GM12892 (cell line): ENCODE results near the gene PFN1. TPM values are rescaled to one million over a fixed set of nuclear protein-coding genes. Genes with fewer than 3 reads are reported as not detected.

Experiments
- DNase-seq: peaks from one replicate; pipeline ENCODE4 v3.0.0; 2011; ENCODE audit not compliant: insufficient read length
- FAIRE-seq: peaks from 2 replicates; lab custom pipeline; 2011; peaks lifted over from hg19 to GRCh38; lab: Jason Lieb, UNC
- POLR2A ChIP-seq: IDR thresholded peaks from 2 replicates; pipeline ENCODE4 v1.6.1; 2011; ENCODE audit warnings: low read depth, low read length, control low read depth
- POLR2AphosphoS5 ChIP-seq: IDR thresholded peaks from 2 replicates; pipeline ENCODE4 v1.6.1; 2011; ENCODE audit warnings: low read depth, low read length, control low read depth
- TAF1 ChIP-seq: IDR thresholded peaks from 2 replicates; pipeline ENCODE4 v1.6.1; 2011; ENCODE audit warnings: low read depth, mild to moderate bottlenecking, control low read depth, low read length, borderline replicate concordance
- polyA plus RNA-seq: library from polyadenylated mRNA; unstranded; fragments of >200 nt; gene quantifications from one replicate; pipeline ENCODE4 v1.2.1, GENCODE V29; 2012; ENCODE audit warnings: missing spikeins, inconsistent platforms; ENCODE audit not compliant: missing spikeins

Gene PFN1
- 1,802 TPM for polyA plus RNA-seq

DNA sequence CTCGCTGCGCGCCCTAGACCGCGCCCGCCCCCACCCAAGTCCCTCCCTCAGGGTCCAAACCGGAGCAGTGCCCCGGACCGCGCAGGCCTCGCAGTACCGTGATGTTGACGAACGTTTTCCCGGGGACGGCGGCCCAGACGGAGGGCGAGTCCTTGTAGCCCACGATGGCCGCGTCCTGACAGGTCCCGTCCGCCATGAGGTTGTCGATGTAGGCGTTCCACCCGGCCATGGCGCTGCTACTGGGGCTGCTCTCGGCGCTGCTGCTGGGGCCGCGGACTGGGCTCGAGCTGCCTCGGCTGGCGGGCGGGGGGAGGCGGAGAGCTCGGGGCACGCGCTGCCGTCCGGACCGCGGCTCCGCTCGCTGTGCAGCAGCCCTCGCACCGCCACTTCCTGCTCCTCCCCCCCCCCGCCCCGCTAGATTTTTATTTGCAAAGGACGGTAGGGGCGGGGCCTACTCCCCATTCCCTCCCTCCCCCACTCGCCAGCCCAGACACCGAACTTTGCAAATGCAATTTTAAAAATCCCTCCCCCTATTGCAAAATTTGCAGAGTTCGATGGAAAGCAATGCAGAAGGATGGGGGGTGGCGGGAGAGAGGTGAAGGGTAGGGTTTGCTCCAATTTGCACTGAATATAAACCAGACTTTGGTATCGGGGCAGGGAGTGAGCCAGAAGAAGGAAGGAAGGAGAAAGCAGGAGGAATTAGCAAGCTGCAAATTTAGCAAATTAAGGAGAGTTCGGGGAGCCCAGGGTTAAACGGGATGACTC is at the start of gene PFN1:
TSS of gene PFN1 (minus strand) at position 365 of the 765 bp plus-strand sequence. CDS start at position 229, 136 bp downstream.
- no peak for DNase-seq
- peak; percentile 94 for FAIRE-seq
- TF ChIP-seq TAF1 (peak; percentile 79; the same call in 1 of the 2 replicates), POLR2A (peak; percentile 94), POLR2AphosphoS5 (peak; percentile 92)

DNA sequence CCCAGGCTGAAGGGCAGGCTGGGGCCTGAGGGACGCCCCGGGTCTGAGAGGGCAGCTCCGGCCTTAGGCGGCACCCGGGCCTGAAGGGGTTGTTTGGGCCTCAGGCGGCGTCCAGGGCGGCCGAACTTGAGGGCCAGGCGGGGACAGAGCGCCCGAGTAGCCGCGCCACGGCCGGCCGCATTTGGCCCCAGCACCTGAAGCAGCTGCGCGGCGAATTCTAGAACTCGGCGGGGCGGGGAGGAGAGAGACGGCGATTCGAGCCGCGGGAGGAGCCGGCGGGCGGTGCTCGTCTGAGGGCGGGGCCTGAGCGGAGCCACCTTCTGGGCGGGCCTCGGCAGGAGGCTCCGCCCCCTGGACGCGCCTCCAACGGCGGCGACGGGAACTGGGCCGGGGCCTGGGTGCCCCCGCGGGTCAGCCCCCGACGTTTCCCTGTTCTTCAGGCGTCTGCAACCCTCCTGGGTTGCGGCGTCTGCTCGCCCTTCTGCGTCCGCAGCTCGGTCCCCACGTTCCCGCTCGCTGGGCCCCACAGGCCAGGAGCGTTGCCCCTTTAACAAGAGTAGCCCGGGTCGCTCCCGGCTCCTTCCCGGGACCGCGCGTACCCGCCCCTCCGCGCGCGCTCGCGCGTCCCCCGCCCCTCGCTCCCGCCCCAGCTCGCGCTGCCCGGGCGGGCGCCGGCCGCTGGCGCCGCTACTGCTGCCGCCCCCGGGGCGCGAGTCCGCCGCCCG is 49.1 kb upstream of the PFN1 start, which contains the start of the genes INCA1 and KIF1C:
TSS of gene INCA1 (minus strand) at position 221 of the 725 bp plus-strand sequence. CDS start 3,085 bp downstream, outside the sequence.
TSS of gene KIF1C (plus strand) at position 649 of the 725 bp plus-strand sequence. CDS start 2,297 bp downstream, outside the sequence.
- FAIRE-seq, result peak; percentile 99
- TF ChIP-seq POLR2AphosphoS5 (no peak), TAF1 (no peak), POLR2A (peak; percentile 36; the same call in 1 of the 2 replicates)

DNA sequence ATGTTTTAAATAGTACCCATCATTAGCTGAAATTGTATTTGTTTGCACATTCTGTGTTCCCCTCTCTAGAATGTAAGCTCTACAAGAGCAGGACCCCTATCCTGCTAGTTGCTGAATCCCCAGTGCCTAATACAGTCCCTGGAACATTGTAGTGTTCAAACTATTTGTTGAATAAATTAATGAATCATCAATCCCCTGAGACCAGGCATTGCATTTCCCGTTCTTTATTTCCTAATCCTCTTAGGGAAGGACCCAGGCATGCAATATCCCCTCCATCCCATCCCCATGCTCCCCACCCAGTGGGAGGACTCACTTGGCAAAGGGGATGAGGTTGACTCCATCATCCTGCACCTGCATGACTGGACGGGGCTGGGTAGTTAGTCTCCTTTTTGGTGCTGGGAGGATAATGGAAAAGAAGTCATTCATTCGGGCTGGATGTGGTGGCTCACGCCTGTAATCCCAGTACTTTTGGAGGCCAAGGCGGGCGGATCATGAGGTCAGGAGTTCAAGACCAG is 45.8 kb upstream of the PFN1 start:
- TF ChIP-seq TAF1 (no peak), POLR2AphosphoS5 (no peak), POLR2A (no peak)
- DNase-seq, result no peak
- no peak for FAIRE-seq

More for the DNA sequence above, 49.1 kb upstream of the PFN1 start, which contains the start of the genes INCA1 and KIF1C:
- peak; percentile 98 for DNase-seq

DNA sequence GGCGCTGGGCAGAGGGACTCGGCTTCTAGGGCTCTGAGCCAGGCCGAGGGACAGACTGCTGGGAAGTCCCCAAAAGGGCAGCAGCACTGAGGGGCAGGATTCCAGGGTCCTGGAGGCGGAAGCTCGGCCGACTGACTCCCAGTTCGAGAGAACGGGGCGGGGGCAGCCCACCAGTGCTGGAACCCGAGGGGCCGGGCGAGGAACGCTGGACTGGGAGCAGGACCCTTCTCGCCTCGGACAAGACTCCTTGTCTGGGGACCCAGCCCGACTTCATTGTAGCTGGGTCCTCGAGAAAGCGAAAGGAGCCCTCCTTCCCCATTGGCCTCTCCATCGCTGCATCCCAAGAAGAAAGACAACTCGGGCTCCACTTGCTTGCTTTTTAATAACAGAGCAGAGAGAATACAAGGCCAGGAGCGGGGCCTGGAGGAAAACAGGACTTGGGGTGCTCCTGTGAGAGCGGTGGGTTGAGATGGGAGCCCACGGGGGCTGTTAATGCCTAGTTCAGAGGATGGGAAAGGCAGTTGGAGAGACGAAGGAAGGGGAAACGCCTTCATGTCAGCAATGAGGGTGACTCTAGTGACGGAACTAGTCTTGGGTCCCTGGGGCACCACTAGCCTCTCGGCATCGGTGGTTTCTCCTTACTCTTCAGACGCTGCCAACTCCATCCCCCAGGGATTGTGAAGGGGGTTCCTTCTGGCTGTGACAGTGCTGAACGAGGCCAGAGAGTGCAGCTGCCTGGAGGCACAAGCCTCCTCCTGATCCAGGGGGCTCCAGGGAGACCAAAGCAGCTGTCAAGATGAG is 39.6 kb upstream of the PFN1 start:
- FAIRE-seq, result peak; percentile 77
- DNase-seq, result no peak
- TF ChIP-seq POLR2A (no peak), TAF1 (no peak), POLR2AphosphoS5 (no peak)

DNA sequence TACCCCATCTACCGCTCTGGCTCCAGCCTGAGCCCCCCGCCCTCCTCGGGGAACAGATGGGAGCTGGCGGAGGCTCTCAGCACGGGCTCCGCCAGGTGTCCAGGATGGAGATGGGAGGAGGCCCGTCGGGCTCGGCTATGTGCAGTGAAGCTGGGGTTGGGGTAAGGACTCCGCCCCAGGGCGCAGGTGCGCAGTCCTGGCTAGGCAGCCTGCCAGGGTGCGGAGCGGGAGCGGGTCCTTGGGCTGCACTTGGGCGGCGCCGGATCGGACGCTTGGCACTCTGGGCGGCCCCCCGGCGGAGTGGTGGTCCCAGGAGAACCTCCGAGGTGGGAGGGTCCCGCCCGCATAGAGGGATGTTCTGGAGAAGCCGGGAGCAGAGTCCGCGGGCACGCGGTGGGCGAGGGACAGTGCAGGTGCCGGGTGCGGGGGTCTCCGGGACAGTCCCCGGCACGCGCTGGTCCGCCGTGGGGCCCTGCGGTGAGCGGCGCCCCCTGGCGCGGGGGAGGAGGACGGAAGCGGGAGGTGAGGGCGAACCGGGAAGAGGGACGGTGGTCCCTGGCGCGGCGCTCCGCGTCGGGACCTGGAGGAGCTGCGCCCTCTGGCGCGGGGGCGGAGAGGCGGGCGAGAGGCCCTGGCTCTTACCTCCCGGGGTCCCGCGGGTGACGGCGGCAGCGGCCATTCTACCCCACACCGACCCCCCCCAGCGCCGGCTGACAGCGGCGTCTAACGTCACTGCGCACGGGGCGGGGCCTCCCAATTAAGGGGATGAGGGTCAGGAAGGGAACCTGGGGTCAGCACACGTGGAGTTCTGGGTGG is 38.8 kb upstream of the PFN1 start, which contains the start of gene CAMTA2:
TSS of gene CAMTA2 (minus strand) at position 725 of the 816 bp plus-strand sequence. CDS start 1,453 bp downstream, outside the sequence.
- peak; percentile 95 for FAIRE-seq
- peak; percentile 52; the same call in 1 of the 2 replicates for TF ChIP-seq POLR2A
- no peak for TF ChIP-seq TAF1
- TF ChIP-seq POLR2AphosphoS5, result 0 out of 2 replicates have a peak, but pooled peaks have one; percentile 31

DNA sequence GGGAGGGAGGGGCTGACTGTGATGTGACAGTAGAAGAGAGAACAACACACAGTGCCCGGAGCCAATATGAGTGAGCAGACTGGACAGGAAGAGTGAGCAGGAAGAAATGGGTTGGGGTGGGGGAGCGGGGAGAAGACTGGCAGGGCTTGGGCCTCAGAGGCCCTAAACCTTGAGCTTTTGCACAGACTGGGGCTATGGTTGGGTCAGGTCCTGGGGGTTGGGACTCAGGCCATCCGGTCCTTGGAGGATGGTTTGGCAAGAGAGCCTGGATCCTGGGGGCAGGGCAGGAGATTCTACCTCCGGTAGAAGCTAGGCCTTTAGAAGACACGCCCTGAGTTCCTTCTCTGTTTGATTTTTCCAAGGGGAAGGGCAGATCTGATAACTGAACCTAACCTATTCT is 38.1 kb upstream of the PFN1 start:
- FAIRE-seq (no peak), DNase-seq (no peak)
- no peak for TF ChIP-seq POLR2A
- TF ChIP-seq TAF1, result no peak
- TF ChIP-seq POLR2AphosphoS5, result no peak

More for the DNA sequence above, 38.8 kb upstream of the PFN1 start, which contains the start of gene CAMTA2:
- peak; percentile 86 for DNase-seq

DNA sequence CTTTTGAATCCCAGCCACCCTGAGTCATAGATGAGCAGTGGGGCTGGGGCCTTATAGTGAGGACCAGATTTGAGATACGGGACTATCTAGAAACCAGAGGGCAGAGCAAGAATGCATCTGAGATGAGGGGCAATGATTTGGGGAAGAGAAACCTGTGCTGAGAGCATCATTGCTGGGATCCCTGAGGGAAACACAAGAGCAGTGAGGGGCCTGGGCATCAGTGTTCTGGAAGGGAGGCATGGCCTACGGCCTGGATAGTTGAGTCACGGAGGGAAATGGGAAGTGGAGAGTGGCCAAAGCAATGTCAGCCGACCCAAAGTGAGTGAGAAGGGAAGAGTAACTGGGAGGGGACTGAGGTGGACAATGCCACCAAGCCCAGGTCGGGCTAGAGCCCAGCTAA is 34.0 kb upstream of the PFN1 start:
- TF ChIP-seq TAF1 (no peak), POLR2A (no peak), POLR2AphosphoS5 (no peak)
- FAIRE-seq (no peak), DNase-seq (no peak)

DNA sequence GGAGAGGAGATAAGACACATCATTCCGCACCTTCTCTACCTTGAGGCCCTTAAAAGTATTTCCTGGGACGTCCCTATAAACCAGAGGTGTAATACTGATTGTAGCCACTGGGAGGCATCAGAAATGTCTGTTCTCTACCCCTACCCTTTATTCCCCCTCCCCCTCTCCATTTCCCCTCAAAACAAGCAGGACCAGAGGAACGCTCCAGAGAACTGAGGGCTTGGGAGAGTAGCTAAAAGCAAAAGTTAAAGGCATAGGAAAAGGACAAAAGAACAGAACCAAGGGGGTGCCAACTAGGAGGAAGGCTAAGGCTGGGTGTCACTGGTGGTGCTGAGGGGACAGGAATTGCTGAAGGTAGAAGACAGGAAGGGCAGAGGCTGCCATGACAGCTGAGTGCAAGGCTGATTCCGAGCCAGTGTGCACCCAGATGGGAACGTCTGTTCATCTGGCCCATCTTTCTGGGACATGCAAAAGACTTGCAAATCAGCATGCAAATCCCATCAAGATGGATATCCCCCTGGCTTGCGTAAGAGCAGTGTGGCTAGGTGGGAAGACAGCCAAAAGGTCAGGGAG is 32.4 kb upstream of the PFN1 start:
- TF ChIP-seq POLR2AphosphoS5 (no peak), TAF1 (no peak), POLR2A (no peak)
- FAIRE-seq (peak; percentile 73), DNase-seq (peak; percentile 57)

DNA sequence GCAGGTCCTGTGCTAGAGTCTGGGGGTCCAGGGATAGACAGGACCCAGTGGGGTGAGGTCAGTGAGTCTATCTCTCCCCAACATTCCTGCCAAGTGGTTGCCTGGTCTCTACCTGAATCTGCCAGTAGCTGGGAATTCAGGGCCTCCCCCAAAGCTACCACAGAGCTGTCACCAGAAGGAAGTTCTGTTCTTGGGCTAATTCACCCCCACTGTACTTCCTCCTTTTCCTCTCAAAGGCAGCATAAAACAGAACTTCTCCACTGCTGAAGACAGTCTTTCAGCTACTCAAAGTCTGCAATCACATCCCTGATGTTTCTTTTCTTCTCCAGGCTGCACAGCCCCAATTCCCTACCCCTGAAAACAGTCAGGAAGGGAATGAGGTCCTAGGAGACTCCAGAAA is 30.4 kb upstream of the PFN1 start:
- no peak for TF ChIP-seq POLR2A
- no peak for TF ChIP-seq TAF1
- no peak for TF ChIP-seq POLR2AphosphoS5
- DNase-seq (no peak), FAIRE-seq (no peak)

DNA sequence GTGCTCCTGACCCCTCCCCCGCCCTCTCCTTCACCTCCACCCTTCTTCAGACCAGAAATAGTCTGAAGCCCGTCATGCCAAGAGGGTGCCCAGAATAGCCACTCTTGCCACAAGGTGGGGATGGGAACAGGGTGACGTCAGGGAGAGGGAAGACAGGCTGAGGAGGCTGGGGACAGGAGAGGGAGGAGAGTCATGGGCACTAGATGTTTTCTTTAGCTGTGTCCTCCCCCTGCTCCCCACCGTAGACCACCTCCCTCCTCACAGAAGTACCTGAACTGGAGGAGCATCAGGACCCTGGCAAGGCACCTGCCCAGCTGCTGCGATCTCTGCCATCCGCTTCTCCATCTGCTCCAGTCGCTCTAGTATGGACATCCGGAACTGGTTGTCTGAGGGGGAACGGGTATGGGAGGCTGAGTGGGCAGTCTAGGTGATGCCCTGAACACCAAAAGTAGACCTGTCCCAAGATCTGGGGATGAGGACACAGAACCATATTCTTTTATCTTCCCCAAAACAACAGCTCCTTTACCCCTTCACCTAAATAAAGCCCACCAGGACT is 25.9 kb upstream of the PFN1 start:
- TF ChIP-seq POLR2AphosphoS5 (no peak), POLR2A (no peak), TAF1 (no peak)
- DNase-seq (no peak), FAIRE-seq (no peak)
